ENCODE data around the gene DENND1A.

Gene DENND1A

DNA sequence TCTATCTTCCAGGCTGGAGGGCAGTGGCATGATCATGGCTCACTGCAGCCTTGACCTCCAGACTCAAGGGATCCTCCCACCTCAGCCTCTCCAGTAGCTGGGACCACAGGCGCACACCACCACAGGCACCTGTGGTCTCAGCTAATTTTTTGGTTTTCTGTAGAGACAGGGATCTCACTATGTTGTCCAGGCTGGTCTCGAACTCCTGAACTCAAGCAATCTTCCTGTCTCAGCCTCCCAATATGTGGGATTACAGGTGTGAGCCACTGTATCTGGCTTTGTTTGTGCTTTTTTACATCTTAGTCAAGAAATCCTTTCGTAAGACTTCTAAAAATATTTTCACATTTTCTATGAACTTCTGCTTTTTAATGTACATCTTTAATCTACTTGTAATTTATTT is 116.9 kb downstream of the DENND1A start:
- no peak for FAIRE-seq
- TF ChIP-seq, protein P1, sequence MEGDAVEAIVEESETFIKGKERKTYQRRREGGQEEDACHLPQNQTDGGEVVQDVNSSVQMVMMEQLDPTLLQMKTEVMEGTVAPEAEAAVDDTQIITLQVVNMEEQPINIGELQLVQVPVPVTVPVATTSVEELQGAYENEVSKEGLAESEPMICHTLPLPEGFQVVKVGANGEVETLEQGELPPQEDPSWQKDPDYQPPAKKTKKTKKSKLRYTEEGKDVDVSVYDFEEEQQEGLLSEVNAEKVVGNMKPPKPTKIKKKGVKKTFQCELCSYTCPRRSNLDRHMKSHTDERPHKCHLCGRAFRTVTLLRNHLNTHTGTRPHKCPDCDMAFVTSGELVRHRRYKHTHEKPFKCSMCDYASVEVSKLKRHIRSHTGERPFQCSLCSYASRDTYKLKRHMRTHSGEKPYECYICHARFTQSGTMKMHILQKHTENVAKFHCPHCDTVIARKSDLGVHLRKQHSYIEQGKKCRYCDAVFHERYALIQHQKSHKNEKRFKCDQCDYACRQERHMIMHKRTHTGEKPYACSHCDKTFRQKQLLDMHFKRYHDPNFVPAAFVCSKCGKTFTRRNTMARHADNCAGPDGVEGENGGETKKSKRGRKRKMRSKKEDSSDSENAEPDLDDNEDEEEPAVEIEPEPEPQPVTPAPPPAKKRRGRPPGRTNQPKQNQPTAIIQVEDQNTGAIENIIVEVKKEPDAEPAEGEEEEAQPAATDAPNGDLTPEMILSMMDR (IDR thresholded peaks at IDR 0.05; ENCODE audit: insufficient read depth, missing control alignments): no peak
- DNase-seq (ENCODE audit: insufficient read length, low spot score): no peak

DNA sequence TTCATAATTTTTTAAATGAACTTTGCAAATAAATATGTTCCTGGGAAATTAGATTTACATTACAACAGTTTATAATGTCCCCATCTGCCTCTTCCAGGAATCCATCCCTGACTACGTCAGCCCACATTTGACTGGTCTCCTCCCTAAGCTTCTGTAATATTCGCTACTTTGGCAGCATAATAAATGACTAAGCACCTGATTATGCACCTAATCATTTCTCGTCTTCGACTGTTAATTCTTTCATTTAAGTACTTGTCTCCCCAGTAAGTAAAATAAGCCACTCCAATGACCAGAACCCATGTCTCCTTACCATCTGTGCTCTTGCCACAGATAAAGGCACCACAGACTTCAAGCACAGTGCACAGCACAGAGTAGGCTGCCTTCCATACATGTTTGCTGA is 122.7 kb downstream of the DENND1A start:
- TF ChIP-seq, protein P1 (IDR thresholded peaks at IDR 0.05; ENCODE audit: insufficient read depth, missing control alignments): no peak
- FAIRE-seq (peak; percentile 95), DNase-seq (ENCODE audit: insufficient read length, low spot score) (peak; percentile 35)

DNA sequence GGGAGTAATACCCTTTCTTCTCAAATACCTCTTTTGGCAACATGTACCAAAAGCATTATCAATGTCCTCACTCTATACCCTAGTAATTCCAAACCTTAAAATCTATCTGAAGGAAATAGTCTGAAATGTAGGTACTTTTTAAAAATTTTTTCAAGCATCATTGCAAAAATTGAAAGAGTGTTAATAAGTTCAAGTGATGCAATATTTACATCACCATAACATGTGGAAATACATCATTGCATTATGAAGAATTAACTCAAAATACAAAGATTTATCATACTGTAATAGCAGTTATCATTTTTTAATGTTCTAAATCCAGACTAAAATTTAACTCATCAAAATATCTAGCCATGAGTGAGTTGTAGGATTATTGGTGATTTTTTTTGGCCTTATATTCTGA is 123.1 kb downstream of the DENND1A start:
- DNase-seq (ENCODE audit: insufficient read length, low spot score): no peak
- TF ChIP-seq, protein P1 (IDR thresholded peaks at IDR 0.05; ENCODE audit: insufficient read depth, missing control alignments): no peak

DNA sequence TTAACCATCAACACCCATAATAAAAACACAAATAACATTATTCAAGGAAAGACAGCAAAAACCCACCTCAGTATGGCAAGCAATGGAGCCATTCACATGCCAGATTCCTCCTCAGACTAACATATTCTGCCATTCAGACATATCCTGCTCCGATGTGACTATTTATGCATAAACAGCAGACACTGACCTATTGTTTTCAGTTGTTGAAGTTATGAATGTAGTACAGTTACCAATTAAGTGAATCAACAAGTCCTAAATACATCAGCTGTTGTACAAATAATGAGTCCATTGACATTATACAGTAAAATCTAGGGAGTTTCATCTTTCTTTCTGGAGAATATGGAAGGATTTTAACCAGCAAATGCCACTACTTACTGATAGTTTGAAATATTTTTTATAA is 131.7 kb downstream of the DENND1A start:
- FAIRE-seq (peak; percentile 58), DNase-seq (ENCODE audit: insufficient read length, low spot score) (no peak)

More for the DNA sequence above, 123.1 kb downstream of the DENND1A start:
- FAIRE-seq: no peak

DNA sequence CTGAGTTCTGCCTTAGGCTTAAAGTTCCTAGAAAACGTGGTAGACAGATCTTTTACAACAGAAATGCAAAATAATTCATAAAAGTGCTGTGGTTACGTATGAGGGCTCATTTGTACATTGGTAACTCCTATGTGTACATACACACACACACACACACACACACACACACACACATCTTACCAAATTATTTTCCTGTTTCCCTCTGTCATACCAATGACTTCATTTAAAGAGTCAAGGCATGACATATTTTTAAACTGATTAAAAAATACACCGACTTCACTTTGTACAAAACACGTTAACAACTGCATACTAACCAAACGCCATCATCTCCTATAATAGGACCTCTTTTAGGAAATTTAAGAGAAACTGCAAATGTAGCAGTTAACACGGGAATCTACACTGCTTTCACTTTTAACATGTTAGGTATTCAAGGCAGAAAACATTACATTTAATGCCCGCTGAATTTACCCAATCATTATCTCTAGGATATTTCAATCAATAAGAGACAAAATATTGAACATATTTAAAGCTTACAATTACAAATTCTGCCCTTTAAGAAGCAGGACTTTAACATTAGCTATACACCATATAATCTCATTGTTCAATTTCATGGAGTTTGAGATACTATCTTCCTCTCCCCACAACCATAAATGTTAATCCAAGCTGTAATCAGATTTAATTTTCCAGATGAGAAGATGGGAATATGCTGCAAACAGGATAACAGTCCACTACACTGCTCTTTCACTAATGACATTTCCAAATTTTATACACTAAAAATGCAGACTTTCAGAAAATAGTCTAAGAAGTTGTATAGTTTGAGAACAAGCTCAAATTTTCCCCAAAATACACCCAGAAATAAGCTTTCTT is 133.1 kb downstream of the DENND1A start:
- FAIRE-seq: peak; percentile 53

More for the DNA sequence above, 131.7 kb downstream of the DENND1A start:
- TF ChIP-seq, protein P1 (IDR thresholded peaks at IDR 0.05; ENCODE audit: insufficient read depth, missing control alignments): no peak

DNA sequence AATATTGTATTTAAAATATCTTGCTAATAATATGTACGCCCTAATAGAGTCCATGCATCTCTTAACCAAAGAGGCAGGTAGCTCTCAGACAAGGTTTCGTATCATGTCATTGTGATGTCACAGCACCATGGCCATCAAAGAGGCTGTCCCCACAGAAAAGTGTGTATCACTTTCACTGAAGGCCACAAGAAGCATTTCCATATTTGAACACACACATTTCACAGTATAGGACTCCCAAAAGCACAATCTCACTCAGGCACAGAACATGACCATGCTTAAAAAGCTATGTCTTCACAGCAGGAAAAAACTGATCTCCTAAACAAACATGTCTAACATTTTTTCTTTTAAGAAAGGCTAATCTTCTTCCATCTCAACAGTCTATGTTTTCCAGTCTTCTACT is 133.8 kb downstream of the DENND1A start:
- no peak for FAIRE-seq
- no peak for DNase-seq (ENCODE audit: insufficient read length, low spot score)
- TF ChIP-seq, protein P1 (IDR thresholded peaks at IDR 0.05; ENCODE audit: insufficient read depth, missing control alignments): no peak

More for the DNA sequence above, 133.1 kb downstream of the DENND1A start:
- DNase-seq (ENCODE audit: insufficient read length, low spot score): no peak
- TF ChIP-seq, protein P1 (IDR thresholded peaks at IDR 0.05; ENCODE audit: insufficient read depth, missing control alignments): no peak

DNA sequence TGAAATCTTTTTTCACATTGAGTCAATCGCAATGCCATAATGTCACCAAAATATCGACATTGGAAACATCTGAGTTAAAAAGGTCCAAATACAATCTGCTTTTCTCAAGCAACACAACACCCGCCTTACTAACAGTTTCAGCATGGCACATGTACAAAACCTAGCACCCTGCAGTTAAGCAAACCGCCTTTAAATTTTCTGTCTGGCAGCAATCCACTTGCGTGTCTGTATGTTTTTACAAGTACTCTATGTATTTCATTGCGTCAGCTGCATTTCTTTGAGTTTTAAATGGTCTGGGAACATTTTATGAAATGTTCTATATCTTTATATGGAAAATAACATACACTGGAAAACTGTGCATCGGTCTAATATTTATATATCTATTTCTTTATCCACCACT is 134.6 kb downstream of the DENND1A start:
- FAIRE-seq (no peak), DNase-seq (ENCODE audit: insufficient read length, low spot score) (no peak)
- TF ChIP-seq, protein P1 (IDR thresholded peaks at IDR 0.05; ENCODE audit: insufficient read depth, missing control alignments): no peak

Data from D721Med (cell line).